Measurements from ENCODE around the gene PRRX2.
"Not testable (repeated sequence)": the region's sequence is repeated elsewhere in the genome, so short reads cannot be mapped to it uniquely, and the experiment has no call there.

The PRRX2 gene

DNA sequence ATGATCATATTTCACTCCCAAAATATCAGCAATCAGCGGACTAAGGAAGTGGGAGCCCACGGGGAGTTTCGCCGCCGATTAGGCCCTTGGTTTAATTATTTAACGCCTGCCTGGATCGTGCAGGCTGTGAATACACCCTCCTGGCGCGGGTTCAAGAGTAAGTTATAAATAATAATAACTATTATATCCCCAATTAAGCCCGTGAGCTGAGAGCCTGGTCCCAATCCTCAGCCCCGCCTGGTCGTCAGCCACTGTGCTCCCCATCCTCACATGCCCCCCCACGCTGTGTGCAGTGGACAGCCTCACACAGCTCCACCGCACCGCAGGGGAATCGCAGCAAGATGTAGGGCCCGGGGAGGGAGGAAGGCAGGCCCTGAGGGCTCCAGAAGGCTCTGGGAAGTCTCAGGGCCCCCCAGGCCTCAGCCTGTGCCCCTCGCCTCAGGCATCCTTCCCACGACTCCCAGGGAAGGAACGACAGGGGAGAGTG, 10.8 kb upstream of the PRRX2 start:
- DNase-seq (ENCODE audit: low read depth), result no peak

DNA sequence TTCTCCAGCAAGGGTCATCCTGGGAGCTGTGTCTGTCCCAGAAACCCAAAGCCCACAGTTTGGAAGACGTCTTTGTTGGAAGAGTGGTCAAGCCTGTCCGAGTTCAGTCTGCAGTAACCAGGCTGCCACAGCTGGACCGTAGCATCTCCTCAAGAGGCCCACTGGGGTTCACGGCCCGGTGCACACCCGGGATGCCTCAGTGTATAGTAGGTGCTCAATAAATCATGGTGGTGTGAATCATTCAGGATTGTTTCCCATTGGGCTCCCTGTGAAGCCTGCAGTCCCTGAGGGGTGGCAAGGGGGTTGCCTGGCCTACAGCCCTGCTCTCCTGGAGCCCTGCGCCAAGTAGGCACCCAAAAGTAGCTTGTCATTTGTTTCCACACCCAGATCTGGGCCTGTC, 10.3 kb upstream of the PRRX2 start:
- DNase-seq (ENCODE audit: low read depth), result no peak

DNA sequence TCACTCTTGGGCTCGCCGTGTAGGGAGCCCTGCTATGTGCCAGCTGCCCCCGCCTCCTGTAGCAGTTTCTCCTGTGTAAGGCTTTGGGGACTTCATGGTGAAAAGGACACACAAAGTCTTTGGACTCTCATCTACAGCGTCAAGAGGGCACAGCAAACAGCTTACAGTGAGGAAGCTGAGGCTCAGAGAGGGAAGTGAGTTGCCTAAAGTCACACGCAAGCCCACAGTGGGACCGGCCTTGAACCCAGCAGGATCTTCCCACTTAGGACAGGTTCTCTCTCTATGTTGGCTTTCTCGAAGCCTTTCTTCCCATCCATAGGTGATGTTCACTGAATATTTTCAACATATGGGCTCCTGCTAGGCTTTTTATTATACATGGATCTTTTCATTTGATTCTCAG, 9.8 kb upstream of the PRRX2 start:
- DNase-seq (ENCODE audit: low read depth), result no peak

DNA sequence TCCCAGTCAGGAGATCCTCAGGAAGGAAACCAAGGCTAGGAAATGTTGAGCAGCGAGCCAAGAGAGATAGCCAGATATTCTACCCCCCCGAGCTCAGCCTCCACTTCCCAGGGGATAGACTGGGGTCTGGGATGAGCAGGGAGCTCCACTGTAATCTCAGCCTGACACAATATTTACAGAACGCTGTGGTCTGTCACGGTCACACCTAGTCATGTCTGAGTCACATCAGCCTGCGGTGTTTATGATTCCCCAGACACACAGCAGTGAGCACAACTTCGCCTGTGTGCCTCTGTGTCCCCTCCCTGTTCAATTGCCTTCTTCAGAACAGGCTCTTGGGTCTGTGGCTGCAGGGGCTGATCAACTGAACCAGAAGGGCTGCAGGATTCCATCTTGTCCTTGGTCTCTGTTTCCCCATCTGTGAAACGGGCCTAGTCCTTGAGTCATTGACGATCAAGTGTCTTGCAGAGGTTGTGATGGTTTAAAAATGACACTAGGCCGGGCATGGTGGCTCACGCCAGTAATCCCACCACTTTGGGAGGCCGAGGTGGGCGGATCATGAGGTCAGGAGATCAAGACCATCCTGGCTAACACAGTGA, 8.6 kb upstream of the PRRX2 start:
- peak; percentile 51 for DNase-seq (ENCODE audit: low read depth)

DNA sequence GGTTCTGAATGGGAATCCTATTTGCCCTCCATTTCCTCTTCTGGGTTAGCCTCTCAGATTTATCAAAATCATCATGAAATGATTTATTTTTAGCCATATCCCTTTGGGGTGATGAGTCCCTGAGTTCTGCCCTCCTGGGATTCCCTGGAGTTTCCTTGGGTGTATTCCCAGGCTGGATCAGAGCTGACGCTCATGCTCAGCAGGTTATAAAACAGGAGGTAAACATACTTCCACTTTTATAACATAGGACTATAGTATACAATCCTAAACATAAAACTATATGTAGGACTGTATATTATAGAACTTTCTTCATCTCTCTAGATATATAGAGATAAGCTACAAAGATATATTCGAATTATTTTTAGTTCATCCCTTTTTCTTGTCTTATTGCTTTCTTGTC, 4.4 kb upstream of the PRRX2 start:
- no peak for DNase-seq (ENCODE audit: low read depth)

DNA sequence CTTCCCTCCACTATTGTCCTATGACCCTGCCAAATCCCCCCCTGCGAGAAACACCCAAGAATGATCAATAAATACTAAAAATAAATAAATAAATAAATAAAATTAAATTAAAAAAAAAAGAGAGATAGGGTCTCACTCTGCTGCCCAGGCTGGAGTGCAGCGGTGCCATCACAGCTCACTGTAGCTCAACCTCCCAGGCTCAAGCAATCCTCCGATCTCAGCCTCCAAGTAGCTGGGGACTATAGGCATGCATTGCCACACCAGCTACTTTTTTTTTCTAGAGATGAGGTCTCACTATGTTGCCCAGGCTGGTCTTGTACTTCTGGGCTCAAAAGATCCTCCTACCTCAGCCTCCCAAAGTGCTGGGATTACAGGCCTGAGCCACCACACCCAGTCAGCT, 3.2 kb upstream of the PRRX2 start:
- DNase-seq (ENCODE audit: low read depth), result not testable (repeated sequence)

DNA sequence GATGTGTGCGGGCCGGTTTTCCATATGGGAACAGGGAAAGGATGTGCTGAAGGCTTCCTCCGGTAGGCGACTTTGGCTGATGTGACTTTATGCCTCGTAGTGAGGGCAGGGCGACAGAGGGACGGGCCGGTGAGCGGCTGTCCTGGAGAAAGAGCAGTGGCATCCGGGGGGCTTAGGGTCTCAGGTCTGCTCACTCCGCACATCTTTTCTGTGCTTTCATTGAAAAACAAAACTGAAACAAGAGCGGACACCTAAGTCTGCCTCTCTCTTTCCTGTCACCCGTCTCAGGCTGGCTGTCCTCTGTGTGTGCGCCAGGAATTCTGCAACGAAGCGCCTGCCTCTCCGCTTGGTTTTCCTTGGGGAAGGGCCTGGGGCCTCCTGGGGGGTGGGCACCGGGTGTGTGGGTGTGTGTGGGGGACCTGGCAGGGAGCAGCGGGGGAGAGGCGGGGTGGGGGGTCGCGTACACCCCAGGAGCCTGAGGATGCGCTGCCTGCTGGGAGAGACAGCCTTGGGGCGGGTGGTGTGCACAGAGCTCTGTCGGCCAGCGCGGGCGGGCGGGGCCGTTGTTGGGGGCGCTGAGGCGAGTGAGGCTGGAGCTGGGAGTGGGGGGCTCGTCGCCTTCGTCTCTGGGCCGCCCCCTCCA, 580 bp upstream of the PRRX2 start:
- no peak for DNase-seq (ENCODE audit: low read depth)

DNA sequence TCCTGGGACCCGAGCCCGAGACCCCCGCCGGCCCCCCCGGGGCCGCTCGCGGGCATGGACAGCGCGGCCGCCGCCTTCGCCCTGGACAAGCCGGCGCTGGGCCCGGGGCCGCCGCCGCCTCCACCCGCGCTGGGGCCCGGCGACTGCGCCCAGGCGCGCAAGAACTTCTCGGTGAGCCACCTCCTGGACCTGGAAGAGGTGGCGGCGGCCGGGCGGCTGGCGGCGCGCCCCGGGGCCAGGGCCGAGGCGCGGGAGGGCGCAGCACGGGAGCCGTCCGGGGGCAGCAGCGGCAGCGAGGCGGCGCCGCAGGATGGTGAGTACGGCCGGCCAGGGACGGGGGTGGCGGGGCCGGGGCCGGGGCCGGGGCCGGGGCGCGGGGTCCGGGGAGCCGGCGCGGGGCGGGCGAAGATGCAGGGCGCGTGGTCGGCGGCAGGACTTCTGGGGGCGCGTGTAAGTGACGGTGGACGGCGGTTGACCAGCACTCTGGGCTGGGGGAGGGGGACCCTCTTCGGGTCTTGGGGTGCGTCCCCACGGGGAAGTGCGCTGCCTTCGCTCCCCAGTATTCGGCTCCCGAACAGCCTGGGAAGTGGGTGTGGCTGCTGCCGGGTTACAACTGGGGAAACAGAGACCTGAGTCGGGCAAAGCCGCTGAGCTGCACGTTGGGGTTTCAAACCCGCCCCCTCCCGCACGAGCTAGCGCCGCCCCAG, 520 bp downstream of the PRRX2 start:
- DNase-seq (ENCODE audit: low read depth), result no peak

DNA sequence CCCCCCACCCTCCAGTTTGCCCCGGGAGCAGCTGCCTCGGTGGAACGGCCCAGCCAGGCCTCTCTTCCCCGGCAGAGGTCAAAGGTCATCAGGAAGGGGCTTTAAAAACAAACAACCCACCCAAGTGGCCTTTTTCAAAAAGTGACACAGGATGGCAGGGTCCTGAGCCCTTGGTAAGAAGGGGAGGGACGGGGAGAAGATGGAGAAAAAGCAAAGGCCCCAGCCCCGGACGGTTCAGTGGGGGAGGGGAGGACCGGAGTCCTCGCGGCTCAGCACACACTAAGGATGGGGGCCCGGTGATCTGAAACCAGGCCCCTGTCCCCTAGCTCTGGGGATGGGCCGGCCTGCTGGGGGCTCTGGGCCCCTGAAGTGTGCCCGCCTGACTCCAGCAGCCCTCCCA, 1.1 kb downstream of the PRRX2 start:
- no peak for DNase-seq (ENCODE audit: low read depth)

DNA sequence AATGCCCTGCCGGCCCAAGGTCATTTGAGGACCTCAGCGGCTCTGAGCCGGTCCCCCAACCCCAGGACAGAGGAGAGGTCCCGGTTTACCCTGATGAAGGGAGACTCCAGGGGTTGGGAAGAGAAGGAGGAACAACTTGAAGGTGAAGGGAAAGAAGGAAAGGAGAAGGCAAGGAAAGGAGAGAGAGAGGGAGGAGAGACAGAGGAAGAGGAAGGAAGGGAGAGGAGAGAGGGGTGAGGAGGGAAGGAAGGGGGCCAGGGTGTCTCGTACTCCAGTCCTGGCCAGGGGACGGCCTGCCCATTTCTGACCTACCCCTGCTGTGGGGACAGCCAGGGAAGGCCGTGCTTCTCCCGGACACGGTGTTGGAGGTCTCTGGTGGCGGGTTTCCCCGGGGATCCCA, 1.9 kb downstream of the PRRX2 start:
- DNase-seq (ENCODE audit: low read depth), result no peak

DNA sequence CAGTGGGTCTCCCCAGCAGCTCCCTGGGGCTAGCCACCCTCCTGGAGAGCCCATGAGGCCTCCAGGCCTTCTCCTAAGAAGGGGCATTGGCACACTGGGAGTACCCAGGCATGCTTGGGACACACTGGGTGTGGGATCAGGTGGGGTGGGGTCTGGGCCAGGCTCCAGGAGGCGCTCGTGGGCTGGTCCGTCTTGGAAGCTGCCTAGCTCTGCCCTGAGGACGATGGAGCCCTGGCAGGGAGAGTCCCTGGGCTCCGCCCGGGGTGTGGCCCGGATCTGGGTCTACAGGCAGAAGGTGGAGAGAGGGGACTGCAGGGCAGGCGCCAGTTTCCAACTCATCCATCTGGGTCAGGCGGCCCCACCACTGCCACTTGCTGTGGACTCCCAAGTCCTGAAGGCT, 2.4 kb downstream of the PRRX2 start:
- no peak for DNase-seq (ENCODE audit: low read depth)

DNA sequence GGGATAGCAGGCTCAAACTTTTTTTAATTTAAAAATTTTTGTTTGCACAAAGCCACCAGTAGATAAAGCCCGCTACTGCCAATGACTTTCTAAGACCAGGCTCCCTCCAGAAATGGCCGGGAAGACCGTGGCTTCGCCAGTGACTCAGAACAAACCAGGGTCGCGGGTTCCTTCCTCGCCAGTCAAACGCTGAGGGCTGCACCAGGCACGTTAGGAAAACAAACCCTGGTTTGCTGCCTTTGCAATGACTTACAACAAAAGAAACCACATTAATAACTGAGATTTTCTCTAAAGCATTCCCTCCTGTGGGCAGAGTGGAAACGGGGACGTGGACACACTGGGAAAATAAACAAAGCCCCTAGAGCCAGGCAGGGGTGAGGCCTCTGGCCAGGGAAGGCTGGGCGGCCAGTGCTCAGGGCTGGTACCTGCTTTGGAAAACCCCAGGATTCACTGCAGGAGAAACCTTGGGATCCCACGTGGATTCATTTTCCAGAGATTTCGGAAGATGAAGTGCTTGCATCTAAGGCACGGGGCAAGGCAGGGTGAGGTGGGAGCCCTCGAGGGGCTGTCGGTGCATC, 3.8 kb downstream of the PRRX2 start:
- DNase-seq (ENCODE audit: low read depth), result peak; percentile 60

DNA sequence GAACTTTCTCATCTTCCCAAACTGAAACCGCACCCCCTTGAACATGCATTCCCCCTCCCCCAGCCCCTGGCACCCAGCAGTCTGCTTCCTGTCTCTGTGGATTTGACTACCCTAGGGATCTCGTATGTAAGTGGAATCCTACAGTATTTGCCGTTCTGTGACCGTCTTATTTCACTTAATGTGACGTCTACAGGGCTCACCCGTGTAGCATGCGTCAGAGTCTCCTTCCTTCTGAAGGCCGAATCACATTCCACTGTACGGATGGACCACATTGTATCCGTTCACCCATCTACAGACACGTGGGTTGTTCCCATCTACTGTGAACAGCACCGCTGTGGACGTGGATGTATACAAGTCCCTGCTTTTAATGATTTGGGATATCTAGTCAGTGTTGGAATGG, 4.5 kb downstream of the PRRX2 start:
- DNase-seq (ENCODE audit: low read depth), result no peak

DNA sequence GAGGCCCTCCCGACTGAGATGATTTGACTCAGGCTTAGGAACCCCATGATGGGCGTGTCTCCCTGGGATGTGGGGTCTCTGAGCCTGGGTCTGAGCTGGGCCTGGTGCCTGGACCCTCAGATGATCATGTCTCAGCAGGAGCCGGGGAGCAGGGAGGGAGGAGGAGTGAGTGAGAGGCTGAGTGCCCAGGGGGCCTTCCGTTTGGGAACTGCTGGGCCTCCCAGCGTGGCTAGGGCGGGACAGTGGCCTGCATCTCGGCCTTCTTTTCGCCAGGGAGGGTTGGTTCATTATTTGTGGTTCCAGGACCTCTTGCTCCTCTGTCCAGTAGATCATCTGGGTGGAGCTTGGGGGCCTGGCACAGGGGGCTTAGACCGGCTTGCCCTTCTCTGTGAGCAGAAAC, 5.6 kb downstream of the PRRX2 start:
- DNase-seq (ENCODE audit: low read depth), result no peak

DNA sequence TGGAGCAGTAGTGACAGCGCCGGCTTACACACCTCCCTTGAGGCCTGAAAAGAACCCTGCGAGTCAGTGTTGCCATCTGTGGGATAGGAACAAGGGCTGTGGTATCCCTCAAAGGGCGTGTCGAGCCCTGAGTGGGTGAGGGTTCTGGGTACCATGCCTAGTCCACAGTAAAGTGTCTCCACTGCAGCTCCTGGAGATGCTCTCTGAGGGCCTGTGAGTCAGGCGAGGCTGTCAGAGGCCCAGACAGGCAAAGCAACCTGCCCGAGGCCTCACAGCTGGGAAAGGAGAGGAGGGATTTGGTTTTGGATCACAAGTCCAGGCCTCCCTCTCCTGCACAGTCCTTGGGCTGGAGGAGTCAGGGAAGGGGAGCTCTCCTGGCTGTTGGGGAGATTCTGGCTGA, 6.1 kb downstream of the PRRX2 start:
- no peak for DNase-seq (ENCODE audit: low read depth)

DNA sequence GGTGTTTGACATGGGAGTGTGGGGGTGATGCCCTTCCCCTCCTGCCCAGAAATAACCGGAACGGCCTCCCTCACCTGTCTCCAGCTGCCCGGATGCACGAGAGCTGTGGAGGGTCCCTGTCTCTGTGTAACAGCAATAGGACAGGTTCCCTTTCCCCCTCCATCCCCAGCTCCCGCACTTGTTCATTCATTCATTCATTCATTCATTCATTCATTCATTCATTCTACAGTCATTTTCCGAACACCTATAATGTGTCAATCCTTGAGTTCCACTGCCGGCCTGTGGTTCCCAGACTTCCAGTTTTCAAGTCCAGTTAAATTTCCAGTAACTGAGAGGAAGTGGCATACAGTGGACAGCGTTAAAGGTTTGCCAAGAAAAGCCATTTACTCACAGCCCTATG, 7.3 kb downstream of the PRRX2 start:
- DNase-seq (ENCODE audit: low read depth), result no peak

DNA sequence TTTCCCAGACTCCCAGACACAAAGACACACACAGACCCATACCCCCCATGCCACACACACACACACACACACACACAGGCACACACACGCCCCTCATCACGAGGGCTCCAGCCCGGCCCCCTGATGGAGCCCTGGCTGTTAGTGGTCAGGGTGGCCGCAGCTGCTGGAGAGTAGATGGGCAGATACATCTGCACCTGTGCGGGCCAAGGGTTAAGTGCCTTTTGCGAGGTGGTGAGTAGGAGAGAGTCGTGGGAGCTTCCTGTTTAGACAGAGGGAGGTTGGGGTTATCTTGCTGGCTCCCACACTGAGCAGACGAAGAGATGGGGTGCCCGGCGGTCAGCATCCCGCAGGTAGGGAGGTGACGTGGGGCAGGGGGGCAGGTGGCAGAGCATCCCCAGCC, 8.2 kb downstream of the PRRX2 start:
- no peak for DNase-seq (ENCODE audit: low read depth)

DNA sequence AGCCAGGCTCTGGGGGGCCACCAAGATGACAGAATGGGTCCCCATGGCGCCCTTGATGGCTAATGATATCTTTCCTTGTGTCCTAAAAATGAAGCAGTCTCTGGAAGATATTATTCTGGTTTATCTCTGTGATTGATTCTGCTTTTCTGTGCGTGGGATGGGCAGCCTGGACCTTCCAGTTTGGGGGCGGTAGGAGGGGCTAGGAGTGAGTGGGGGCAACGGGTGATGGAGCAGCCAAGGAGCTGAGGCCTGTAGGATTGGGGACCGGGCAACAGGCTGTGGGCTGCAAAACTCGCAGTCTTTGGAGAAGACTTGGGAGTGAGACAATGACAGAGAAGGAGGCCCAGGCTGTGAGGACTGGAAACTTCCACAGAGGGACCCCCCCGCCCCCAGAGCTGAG, 8.8 kb downstream of the PRRX2 start:
- no peak for DNase-seq (ENCODE audit: low read depth)

DNA sequence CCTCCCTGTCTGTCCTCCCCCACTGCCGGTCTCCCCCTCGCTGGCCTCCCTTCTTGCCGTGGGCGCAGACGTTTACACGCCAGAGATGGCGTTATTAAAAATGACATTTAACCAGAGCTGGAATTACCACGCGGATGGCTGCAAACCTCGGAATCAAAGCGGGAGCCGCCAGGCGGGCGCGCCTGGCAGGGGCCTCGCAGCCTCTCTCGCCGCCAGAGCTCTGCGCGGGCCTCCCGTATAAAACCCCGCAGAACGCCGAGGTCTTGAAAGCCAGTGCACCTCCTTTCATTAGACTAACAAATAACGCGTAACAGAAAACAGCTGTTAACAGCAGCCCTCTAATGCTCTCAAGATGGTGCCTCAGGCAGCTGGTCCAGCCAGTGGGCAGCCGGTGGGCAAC, 10.2 kb downstream of the PRRX2 start:
- no peak for DNase-seq (ENCODE audit: low read depth)

DNA sequence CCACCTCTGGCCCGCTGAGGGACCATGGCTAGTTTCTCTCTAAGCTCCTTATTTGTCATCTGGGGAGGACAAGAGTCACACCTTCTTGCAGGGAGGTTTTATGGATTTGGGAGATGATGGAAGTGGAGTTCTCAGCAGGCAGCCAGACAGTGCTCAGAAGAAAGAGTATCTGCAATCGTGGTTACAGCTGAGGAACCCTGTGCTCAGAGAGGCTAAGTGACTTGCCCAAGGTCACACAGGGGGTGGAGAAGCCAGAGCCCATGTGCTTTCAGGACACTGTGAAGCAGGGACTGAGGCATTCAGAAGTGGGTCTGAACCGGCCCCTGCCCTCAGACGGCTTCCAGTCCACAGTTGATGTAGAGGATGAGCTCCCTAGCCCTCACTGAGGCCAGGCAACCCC, 10.8 kb downstream of the PRRX2 start:
- no peak for DNase-seq (ENCODE audit: low read depth)

DNA sequence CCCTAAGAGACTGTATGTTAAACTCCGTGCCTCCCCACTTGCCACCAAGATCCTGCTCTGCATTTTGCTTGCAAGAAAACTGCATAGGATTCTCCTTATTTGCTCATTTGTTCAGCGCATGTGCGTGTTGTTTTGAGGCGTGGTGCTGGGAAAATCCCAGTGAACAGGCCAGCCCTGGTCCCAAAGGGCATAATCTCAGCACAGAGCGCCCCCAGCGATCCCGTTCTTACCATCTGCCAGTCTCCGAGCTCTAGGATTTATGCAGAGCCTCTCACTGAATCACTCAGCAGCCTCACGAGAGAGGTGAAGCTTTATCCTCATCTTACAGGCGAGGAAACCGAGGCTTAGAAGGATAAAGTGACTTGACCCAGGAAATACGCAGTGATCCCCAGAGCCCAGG, 11.5 kb downstream of the PRRX2 start:
- DNase-seq (ENCODE audit: low read depth), result peak; percentile 62

DNA sequence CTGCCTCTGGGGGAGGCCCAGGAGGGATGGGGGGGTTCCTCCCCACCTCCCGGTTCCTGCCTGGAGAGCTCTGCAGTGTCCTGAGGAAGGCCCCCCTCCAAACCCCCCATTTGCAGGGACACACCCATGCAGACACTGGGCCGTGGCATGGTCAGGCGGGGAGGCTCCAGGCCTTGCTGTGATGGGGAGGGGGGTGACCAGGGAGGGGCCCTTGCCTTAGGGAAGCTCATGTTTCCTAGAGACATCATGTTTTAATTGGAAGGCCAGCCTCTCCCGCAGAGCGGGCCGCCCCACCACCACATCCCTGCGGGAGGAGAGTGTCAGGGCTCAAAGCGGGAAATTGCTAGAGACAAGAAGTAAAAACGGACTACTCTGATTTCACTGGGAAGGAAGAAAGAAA, 12.0 kb downstream of the PRRX2 start:
- no peak for DNase-seq (ENCODE audit: low read depth)

DNA sequence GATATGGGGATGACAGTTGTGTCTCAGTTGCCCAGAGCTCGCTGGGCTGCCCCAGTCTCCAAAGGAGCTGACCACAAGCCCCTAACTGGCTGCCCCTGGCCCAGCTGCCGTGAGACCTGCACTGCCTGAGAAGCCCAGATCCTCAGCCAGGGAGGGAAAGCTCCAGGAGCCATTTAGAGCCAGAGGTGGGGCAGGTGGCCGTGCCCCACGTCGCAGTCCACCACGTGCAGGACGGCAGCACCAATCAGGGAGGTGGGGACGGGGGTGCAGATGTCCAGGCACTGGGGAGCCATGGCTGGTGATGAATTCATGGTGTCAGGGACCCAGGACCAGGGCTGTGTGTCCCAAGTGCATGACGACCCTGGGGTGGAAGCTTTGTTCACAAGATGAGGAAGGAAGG, 13.4 kb downstream of the PRRX2 start:
- DNase-seq (ENCODE audit: low read depth), result no peak
